SKM-1 (cell line): ENCODE data around the gene LRFN2.

Experiments used
- DNase-seq: peaks from one replicate; lab custom pipeline; 2025; ENCODE audit not compliant: unreplicated experiment; lab: John Stamatoyannopoulos, UW

Gene LRFN2

DNA sequence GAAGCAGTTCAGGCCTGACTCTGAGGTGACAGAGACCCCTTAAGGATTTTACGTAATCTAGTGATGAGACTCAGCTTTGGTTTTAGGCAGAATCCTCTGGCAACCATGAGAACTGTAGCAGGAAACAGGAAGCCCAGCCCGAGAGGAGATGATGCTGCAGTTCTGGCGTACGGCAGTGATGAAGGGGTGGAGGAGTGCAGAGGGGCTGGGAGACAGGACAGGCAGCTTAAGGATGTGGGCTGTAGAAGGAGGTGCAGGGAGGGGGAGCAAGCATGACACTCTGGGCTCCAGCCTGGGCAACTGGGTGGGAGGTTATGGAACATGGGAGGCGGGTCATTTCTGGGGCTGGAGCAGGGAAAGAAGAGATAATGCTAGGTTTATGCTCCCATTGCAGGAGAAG is 67.1 kb downstream of the LRFN2 start:
- no peak for DNase-seq

DNA sequence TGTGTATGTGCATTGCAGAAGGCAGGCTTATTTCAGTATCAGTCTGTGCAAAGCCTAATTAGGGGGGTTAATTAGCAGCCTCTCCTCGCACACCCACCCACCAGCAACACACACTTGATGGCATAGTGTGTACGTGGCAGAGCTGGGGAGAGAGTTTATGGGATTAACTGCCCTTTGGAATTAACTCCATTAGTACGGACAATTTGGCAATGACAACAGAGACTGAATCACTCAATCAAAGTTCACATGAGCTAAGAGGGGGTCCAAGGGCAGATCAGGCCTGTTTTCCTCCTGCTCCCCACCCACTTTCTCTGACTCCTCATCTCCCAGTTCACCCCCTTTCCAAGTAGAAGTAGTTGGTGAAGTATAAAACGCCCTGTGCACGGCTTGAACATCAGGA is 69.5 kb downstream of the LRFN2 start:
- no peak for DNase-seq

DNA sequence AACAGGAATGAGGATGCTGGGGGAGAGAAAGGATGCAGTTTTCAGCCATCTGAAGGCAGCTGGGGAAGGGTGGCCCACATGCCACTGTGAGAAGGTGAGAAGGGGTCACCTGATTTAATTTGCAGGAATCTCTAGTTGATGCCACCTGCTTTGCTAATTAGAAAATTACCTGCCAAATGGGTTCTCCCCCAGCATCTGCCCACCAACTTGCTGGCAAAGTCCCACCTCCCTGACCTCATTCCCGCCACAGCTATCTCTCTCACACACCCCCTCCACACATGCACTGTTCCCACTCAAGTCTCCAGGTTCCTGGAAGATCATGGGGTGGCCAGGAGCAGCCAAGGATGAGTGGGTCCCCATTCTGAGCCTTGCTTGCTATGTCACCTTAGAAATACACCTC is 70.7 kb downstream of the LRFN2 start:
- no peak for DNase-seq

DNA sequence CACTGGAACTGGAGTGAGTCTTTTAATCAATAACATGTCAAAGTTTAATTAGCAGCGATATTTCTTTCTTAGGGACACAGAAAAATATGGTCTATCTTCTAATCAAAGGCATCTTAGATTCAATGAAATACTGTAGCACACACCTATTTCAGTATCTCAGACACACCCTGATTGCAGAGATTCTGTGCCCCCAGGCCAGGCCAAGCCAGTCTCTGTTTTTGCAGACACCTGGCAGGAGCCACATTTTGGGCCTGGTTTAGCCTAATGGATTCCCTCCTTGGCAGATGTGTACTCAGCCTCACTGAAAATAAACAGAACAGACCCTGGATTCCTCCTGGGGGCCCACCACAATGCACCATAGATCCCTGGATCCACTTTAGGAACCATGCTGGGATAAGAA is 74.8 kb downstream of the LRFN2 start:
- DNase-seq: no peak

- no peak for DNase-seq
These were observed 75.3 kb downstream of the LRFN2 start for GRCh38 chr6:40511884-40512283.

DNA sequence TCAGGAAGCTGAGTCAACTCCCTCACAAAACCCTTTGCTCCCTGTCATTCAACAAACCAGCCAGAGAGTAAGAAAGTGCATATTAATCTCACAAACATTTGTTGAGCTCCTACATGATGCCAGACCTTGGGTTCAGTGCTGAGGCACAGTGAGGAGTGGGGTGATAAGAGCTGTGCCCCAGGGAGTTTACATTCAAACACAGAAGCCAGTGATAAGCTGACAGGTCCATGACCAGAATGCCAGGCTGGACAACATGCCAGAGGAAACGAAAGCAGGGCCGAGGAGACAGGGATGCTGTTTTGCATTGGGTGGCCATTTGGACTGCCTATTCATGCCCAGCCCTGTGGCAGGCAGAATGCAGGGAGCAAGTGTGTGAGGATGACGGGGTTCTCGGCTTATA is 76.7 kb downstream of the LRFN2 start:
- DNase-seq: no peak

DNA sequence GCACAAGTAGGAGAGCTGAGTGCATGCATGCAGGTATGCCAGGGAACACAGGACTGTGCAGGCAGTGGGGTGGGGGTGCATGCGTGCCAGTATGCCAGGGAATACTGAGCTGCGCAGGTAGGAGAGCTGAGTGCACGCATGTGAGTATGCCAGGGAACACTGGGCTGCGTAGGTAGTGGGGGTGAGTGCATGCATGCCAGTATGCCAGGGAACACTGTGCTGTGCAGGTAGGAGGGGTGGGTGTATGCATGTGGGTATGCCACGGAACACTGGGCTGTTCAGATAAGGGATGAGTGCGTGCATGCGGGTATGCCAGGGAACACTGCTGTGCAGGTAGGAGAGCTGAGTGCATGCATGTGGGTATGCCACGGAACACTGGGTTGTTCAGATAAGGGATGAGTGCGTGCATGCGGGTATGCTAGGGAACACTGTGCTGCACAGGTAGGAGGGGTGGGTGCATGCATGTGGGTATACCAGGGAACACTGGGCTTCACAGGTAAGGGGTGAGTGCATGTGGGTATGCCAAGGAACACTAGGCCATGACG is 77.4 kb downstream of the LRFN2 start:
- no peak for DNase-seq

DNA sequence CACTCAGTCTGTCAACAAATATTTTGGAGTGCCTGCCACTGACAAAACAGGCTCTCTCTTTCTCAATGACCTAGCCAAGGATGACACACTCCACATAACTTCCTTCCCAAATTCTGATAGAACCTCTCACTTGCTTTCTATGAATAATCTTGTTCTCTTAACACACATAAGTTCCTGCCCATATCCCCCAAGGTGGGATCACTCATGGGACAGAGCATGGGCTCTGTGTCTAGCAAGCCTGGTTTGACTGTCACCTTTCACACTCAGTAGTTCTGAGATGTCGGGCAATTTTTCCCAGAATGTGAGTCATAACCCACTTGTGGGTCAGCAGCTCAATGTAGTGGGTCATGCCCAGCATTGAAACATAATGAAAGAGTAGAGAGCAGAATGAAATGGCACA is 78.1 kb downstream of the LRFN2 start:
- no peak for DNase-seq

DNA sequence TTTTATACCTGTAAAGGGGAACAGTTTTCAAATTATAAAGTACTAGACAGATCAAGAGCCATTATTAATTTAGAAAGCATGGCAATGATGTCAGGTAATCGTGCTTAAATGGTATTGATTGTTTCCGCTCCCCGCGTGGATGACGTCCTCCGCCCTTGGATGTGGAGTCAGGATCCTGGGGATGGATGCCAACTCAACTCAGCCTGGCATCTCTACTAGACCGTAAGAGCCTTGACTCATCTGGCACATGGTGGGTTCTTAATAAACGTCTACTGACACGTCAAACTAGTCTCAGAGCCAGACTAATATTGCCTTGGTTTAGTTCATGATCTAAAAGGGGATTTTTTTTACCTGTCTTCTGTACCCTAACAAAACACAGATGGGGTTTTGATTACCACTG is 80.2 kb downstream of the LRFN2 start:
- no peak for DNase-seq

GRCh38 chr6:40505191-40505810 is 81.9 kb downstream of the LRFN2 start:
- DNase-seq: no peak

GRCh38 chr6:40504274-40504673 is 82.9 kb downstream of the LRFN2 start:
- no peak for DNase-seq

DNA sequence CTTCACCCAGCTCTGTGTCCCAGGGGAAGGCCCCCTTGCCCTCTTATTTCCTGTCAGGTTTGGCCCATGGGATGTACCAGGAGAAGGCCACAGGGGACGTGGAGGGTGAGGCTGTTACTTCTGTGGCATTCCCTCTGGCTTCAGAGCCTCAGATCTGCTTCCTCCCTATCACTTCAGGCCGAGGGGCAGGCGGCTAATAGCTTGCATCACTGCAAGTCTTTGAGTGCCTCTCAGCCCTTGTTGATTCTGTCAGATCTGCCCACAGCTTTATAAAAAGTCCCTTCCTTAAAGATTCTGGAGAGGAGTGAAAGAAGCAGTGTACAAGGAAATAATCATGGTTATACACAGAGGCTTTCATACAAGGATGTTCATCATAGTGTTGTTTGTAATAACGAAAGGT is 86.9 kb downstream of the LRFN2 start:
- DNase-seq: no peak

- no peak for DNase-seq
These were observed 87.9 kb downstream of the LRFN2 start for GRCh38 chr6:40499215-40499614.

DNA sequence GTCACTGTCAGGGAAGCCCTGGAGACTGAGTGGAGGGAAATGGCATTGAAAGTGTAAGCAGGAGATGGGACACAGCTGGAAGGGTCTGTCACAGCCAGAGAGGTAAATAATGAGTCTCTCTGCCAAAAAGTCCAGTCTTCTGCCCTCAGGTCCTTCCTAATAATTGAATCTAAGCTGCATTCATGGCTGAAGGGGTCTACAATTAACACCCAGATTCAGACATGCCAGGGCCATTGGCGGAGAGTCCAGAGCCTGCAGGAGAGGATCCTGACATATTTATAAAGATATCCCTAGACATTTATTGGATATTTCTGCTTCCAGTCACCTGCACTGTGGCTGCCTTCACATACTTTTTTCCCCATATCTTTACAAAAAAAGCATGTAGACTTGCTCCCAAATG is 89.0 kb downstream of the LRFN2 start:
- DNase-seq: no peak

- no peak for DNase-seq
These were observed 95.0 kb downstream of the LRFN2 start for GRCh38 chr6:40492187-40492586.

DNA sequence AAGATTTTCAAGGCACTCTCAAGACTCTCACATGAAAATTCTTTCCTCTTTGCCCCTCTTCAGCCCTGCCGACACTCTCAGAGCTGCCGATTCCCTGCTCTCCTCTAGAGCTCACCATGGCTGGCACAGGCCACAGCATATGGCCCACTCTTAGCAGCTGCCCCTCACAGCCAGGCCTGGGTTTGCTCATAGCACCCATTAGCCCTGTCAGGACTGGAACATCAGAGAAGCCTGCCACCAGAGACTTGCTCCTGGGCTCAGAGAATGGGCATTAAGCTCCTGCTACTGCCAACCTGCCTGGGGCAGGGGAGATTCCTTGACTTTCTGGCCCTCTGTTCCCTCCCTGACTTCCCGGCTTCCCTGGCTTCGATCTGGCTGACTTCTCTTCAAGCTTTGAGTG is 96.7 kb downstream of the LRFN2 start:
- no peak for DNase-seq

- no peak for DNase-seq
These were observed 97.4 kb downstream of the LRFN2 start for GRCh38 chr6:40489798-40490197.

GRCh38 chr6:40486576-40486975 is 100.6 kb downstream of the LRFN2 start:
- no peak for DNase-seq

GRCh38 chr6:40485795-40486194 is 101.4 kb downstream of the LRFN2 start:
- DNase-seq: no peak

GRCh38 chr6:40485300-40485699 is 101.9 kb downstream of the LRFN2 start:
- DNase-seq: no peak

DNA sequence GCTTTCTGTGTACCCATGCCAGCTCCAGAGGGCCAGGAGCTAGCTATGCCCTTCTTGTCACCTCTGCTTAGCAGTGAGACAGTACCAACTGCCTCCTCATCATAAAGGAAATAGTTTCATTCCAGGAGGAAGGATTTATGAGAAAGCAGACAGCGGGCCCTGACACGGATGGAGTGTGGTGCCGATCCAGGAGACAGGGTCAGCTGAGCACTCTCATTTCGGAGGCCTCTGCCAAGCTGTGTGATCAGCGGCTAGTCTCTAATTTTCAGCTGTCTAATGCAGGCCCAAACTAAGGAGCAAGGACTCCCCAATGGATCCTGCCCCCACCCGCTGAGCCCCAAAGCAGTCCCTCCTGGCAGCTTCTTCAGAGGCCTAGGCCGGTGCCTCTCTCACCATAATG is 103.1 kb downstream of the LRFN2 start:
- DNase-seq: no peak

DNA sequence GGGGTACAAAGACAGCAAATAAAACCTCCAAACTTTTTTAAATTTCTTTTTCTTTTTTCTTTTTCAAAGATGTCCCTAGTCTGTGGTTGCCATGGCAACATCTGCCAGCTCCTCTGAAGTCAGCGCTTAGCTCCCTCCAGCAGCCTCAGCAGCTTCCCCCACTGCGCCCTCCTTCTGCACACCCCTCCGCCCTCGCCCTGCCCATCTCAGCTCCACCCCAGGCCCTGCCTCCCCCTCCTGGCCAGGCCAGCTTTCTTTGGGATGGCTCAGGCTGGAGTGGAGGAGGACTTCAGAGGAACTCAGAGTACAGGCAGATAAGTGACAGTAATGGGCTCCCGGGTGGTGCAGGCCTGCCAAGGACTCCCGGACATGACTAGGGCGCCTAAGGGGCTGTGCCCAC is 104.6 kb downstream of the LRFN2 start:
- DNase-seq: no peak

DNA sequence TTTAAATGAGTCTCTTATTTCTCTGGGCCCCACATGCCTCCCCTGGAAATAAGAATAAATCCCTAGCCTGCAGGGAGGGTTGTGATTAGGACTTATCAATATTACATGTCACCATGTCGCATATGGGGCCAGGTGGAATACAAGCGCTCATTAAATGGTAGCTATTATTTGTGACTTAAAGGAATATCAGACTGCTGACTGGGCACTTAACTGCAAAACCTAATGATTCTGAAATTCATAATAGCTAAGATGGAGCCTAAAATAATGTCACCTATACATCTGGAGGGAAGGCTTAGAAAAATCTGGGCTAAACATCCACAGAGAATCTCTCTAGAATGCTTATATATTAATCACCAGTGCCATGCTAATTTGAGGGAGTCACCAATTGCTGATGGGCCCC is 106.5 kb downstream of the LRFN2 start:
- no peak for DNase-seq
